Measurements from ENCODE around the gene ACOX1.
A peak's percentile ranks its signal among the peaks of the same experiment; 100 is the strongest.

ACOX1 gene

DNA sequence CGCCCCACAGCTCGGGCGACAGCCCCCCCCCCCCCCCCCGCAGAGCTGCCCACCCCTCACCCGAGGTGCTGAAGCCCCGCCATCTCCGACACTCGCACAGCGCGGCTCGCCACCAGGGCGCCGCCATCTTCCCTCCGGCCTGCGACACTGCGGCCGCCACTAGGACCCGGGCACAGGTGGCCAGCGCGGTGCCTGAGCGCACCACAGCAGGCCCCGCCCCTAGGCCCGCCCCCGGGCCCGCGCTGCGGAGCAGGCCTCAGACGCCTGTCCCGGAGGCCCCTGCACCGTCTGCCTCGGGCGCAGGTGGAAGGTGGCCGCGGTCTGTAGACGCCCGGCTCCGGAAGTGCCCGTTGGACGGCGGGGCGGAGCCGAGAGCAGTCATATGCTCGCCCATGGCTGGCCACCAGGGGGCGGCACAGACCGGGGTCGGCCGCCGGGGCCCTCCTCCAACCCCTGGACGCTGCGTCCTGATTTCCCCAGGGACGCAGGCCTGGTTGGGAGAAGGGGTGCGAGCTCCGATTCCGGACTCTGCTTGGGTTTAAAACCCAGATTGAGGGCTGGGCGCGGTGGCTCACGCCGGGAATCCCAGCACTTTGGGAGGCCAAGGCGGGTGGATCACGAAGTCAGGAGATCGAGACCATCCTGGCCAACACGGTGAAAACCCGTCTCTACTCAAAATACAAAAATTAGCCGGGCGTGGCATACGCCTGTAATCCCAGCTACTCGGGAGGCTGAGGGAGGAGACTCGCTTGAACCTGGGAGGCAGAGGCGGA is 74.0 kb downstream of the ACOX1 start, which contains the start of gene MRPL38:
Gene MRPL38, minus strand, starts transcription at position 136 of the 773 bp plus-strand sequence. Its CDS starts 9 bp downstream, at position 127.
- Histone ChIP-seq H3K36me3 (replicated peaks) (peaks cover 9% of the 10 kb centered on the region), H3K27ac (peak within 1 kb of the TSS; percentile 41), H3K27me3 (replicated peaks) (no peaks in the 10 kb centered on the region), H3K4me3 (ENCODE audit: low read depth, low read length) (peak within 1 kb of the TSS; percentile 79)
- TF ChIP-seq CTCF (IDR thresholded peaks at IDR 0.05; ENCODE audit: low read depth, low read length, missing control alignments) = peak; percentile 85
- peak; percentile 87 for DNase-seq
- in situ Hi-C loops (cut with HindIII; ENCODE audit: low pct_ligation_motif_present, low sequenced_read_pairs) = no loop called here

DNA sequence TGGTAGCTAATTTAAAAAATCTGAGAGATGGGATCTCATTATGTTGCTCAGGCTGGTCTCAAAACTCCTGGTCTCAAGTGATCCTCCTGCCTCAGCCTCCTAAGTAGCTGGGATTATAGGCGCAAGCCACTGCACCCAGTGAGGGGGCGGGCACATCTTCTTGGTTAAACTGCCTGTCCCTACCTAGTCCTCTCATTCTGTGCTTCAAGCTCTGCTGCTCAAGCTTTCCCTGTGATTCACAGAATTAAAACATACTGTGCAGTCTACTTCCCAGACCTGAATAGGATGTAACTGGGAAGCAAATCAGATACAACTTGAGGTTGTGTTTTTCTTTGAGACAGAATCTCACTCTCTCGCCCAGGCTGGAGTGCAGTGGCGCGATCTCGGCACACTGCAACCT is 76.6 kb downstream of the ACOX1 start:
- DNase-seq = no peak
- in situ Hi-C loops (cut with HindIII; ENCODE audit: low pct_ligation_motif_present, low sequenced_read_pairs) = no loop called here
- TF ChIP-seq CTCF (IDR thresholded peaks at IDR 0.05; ENCODE audit: low read depth, low read length, missing control alignments) = no peak
- peaks cover 15% of the 10 kb centered on the region for H3K36me3 ChIP-seq (replicated peaks)
- H3K27me3 ChIP-seq (replicated peaks) = no peaks in the 10 kb centered on the region
- no peak overlapping the region for H3K4me3 ChIP-seq (ENCODE audit: low read depth, low read length)
- H3K27ac ChIP-seq = no peak overlapping the region

GRCh38 chr17:75901727-75902126 is 77.2 kb downstream of the ACOX1 start:
- in situ Hi-C loops (cut with HindIII; ENCODE audit: low pct_ligation_motif_present, low sequenced_read_pairs) = no loop called here
- no peaks in the 10 kb centered on the region for H3K27me3 ChIP-seq (replicated peaks)
- no peak overlapping the region for H3K4me3 ChIP-seq (ENCODE audit: low read depth, low read length)
- no peak for DNase-seq
- H3K36me3 ChIP-seq (replicated peaks) = peaks cover 15% of the 10 kb centered on the region
- no peak for TF ChIP-seq CTCF (IDR thresholded peaks at IDR 0.05; ENCODE audit: low read depth, low read length, missing control alignments)
- no peak overlapping the region for H3K27ac ChIP-seq

- TF ChIP-seq CTCF (IDR thresholded peaks at IDR 0.05; ENCODE audit: low read depth, low read length, missing control alignments) = no peak
- no peak overlapping the region for H3K27ac ChIP-seq
- no peak overlapping the region for H3K4me3 ChIP-seq (ENCODE audit: low read depth, low read length)
- peaks cover 15% of the 10 kb centered on the region for H3K36me3 ChIP-seq (replicated peaks)
- no peak for DNase-seq
- no peaks in the 10 kb centered on the region for H3K27me3 ChIP-seq (replicated peaks)
- in situ Hi-C loops (cut with HindIII; ENCODE audit: low pct_ligation_motif_present, low sequenced_read_pairs) = no loop called here
Observed at GRCh38 chr17:75900691-75901533, 78.1 kb downstream of the ACOX1 start.

DNA sequence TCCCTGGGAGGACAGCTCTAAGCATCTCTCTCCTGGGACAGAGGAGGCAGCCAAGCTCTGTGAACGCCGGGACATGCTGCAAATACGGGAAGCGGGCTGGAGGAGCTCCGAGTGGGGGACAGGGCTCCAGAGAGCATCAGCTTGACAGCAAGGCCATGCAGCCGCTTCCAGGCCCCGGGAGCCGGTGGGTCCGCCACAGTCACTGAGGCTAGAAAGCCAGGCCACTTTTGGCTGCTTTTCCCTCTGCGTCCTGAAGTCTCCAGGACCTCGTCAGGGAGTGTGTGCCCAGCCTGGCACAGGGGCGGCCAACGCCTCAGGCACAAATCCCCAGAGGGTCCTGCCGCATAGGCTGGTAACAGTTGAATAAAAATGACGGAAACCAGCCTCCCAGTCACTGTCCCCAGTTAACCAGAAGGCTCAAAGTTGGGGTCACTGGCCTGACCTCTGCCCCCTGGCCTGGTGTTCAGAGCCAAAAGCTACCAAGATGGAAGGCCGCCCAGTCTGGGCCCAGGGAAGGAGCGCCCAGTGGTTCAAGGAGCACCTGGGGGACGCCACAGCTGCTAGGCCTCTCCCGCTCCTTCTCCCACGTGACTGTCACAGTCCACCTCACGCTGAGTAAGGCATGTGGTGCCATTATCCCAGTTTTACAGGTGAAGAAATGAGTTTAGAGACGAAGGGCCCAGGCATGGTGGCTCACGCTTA is 79.0 kb downstream of the ACOX1 start:
- no peak for DNase-seq
- Histone ChIP-seq H3K36me3 (replicated peaks) (peaks cover 15% of the 10 kb centered on the region), H3K27ac (no peak overlapping the region), H3K4me3 (ENCODE audit: low read depth, low read length) (no peak overlapping the region), H3K27me3 (replicated peaks) (no peaks in the 10 kb centered on the region)
- TF ChIP-seq CTCF (IDR thresholded peaks at IDR 0.05; ENCODE audit: low read depth, low read length, missing control alignments) = no peak
- in situ Hi-C loops (cut with HindIII; ENCODE audit: low pct_ligation_motif_present, low sequenced_read_pairs) = no loop called here
